Activated CD4-positive, alpha-beta T cell treated with anti-CD3 and anti-CD28 coated beads, Interleukin-2, amount 50 U/mL, for 16 hours (primary cell): ENCODE measurements around the gene RAB11A.
"Not testable (repeated sequence)": the region's sequence is repeated elsewhere in the genome, so short reads cannot be mapped to it uniquely, and the experiment has no call there.

ENCODE experiments used
- DNase-seq: peaks from one replicate; pipeline ENCODE4 v3.0.0-alpha.2; 2020

RAB11A gene

GRCh38 chr15:65845826-65846519 is 23.3 kb upstream of the RAB11A start:
- DNase-seq, result no peak

- DNase-seq, result no peak
Measured at GRCh38 chr15:65847989-65848388, 21.3 kb upstream of the RAB11A start.

GRCh38 chr15:65851981-65852380 is 17.3 kb upstream of the RAB11A start:
- no peak for DNase-seq

- DNase-seq, result peak; percentile 80
Measured at GRCh38 chr15:65856821-65857455, 12.4 kb upstream of the RAB11A start.

GRCh38 chr15:65857718-65858402 is 11.4 kb upstream of the RAB11A start:
- DNase-seq, result peak; percentile 5

- DNase-seq, result peak; percentile 78
Measured at GRCh38 chr15:65862682-65863081, 6.6 kb upstream of the RAB11A start.

- no peak for DNase-seq
Measured at GRCh38 chr15:65863106-65863505, 6.2 kb upstream of the RAB11A start.

- no peak for DNase-seq
Measured at GRCh38 chr15:65867244-65867643, 2.0 kb upstream of the RAB11A start.

- DNase-seq, result not testable (repeated sequence)
Measured at GRCh38 chr15:65867933-65868332, 1.4 kb upstream of the RAB11A start.

- DNase-seq, result no peak
Measured at GRCh38 chr15:65868546-65869125, 655 bp upstream of the RAB11A start.

- DNase-seq, result peak; percentile 27
Measured at GRCh38 chr15:65869954-65870871, 922 bp downstream of the RAB11A start.

- peak; percentile 37 for DNase-seq
Measured at GRCh38 chr15:65870889-65871533, 1.7 kb downstream of the RAB11A start.

- not testable (repeated sequence) for DNase-seq
Measured at GRCh38 chr15:65871886-65872285, 2.6 kb downstream of the RAB11A start.

GRCh38 chr15:65872596-65872995 is 3.3 kb downstream of the RAB11A start:
- DNase-seq, result peak; percentile 6

GRCh38 chr15:65873256-65873655 is 4.0 kb downstream of the RAB11A start:
- no peak for DNase-seq

- no peak for DNase-seq
Measured at GRCh38 chr15:65875458-65875857, 6.2 kb downstream of the RAB11A start.

- peak; percentile 37 for DNase-seq
Measured at GRCh38 chr15:65877749-65878148, 8.5 kb downstream of the RAB11A start.

GRCh38 chr15:65881766-65882434 is 12.6 kb downstream of the RAB11A start:
- DNase-seq, result no peak

- DNase-seq, result no peak
Measured at GRCh38 chr15:65883571-65883970, 14.3 kb downstream of the RAB11A start.

- no peak for DNase-seq
Measured at GRCh38 chr15:65884511-65884910, 15.2 kb downstream of the RAB11A start.

GRCh38 chr15:65885668-65886218 is 16.5 kb downstream of the RAB11A start:
- no peak for DNase-seq
